ENCODE results near the gene TPR. TPM values are rescaled to one million over a fixed set of nuclear protein-coding genes. Genes with fewer than 3 reads are reported as not detected.

Gene TPR
- total RNA-seq, result 75.8 and 84.1 TPM in 2 replicates

GRCh38 chr1:186375152-186375928 is at the start of gene TPR, which contains the start of gene ODR4:
Gene TPR, minus strand, starts transcription at chr1:186375253. Its CDS starts 225 bp downstream, at chr1:186375028.
Gene ODR4, plus strand, starts transcription at chr1:186375838. Its CDS starts 3,948 bp downstream, at chr1:186379786.

GRCh38 chr1:186295980-186296379 is 79.1 kb downstream of the TPR start, which contains the start of gene PRG4:
Gene PRG4, plus strand, starts transcription at chr1:186296279.

Other genes with a start within 250 kb of the TPR start
- 39.8 and 50.4 TPM in 2 replicates for gene PRG4, start 79.0 kb downstream of the TPR start, total RNA-seq
- 23.0 and 23.6 TPM in 2 replicates for gene ODR4, start 585 bp upstream of the TPR start, total RNA-seq
- gene PDC, start 85.9 kb upstream of the TPR start, total RNA-seq, result not detected in 2 replicates

All from articular chondrocyte of knee joint (primary cell).